Sciatic nerve (tissue), 2 donors: ENCODE measurements around the gene SLC4A3. TPM values are rescaled to one million over a fixed set of nuclear protein-coding genes. Genes with fewer than 3 reads are reported as not detected.

Experiments used
- ATAC-seq: fragments of 200-7000 bp; cut with Tn5 transposase; one replicate; pipeline ENCODE4 v1.9.1; 2020; ENCODE audit warnings: mild to moderate bottlenecking, moderate library complexity
- DNase-seq: peaks from one replicate; pipeline ENCODE4 v3.0.0-alpha.2; 2020; ENCODE audit warnings: low spot score
- intact Hi-C: fragments of 100-400 bp; cut with DNase I; formaldehyde crosslinking; loops from one replicate; pipeline ENCODE4 v1.14.2; 2022
- total RNA-seq: library from RNA; stranded (reverse); fragmentation: NEBNext Ultra II Directional; extraction: Animal tissue kit (Norgen Biotek cat#: 25700); gene quantifications from one replicate; pipeline ENCODE4 v1.2.1, GENCODE V29; 2021
- donor health status: DM: no; HTN: no; CAD: no.
- donor health status: DM: no; HTN: no; CAD: no.

Gene SLC4A3
- total RNA-seq, 1 donor from 2014 or later = 6.7 TPM

GRCh38 chr2:219689676-219690628, 62.5 kb downstream of the SLC4A3 start:
- DNase-seq (no peak), ATAC-seq (peak; percentile 57)
- intact Hi-C loops = no loop called here

GRCh38 chr2:219691571-219691970, 64.1 kb downstream of the SLC4A3 start:
- intact Hi-C loops = no loop called here
- no peak for DNase-seq

More at GRCh38 chr2:219691571-219691970, 64.1 kb downstream of the SLC4A3 start:
- ATAC-seq = no peak

Other genes with a start within 250 kb of the SLC4A3 start
- gene DNPEP, start 239.7 kb upstream of the SLC4A3 start, total RNA-seq = 41.8 TPM
- gene DES, start 209.3 kb upstream of the SLC4A3 start, total RNA-seq = 1.4 TPM
- gene SPEG, start 192.8 kb upstream of the SLC4A3 start, total RNA-seq = 7.2 TPM
- 25.9 TPM for gene GMPPA, start 128.7 kb upstream of the SLC4A3 start, total RNA-seq
- gene ASIC4, start 113.1 kb upstream of the SLC4A3 start, total RNA-seq = 0.31 TPM
- gene CHPF, start 83.8 kb upstream of the SLC4A3 start, total RNA-seq = 33.4 TPM
- 2.1 TPM for gene TMEM198, start 83.6 kb upstream of the SLC4A3 start, total RNA-seq
- gene OBSL1, start 56.1 kb upstream of the SLC4A3 start, total RNA-seq = 85.2 TPM
- 0.53 TPM for gene INHA, start 55.3 kb upstream of the SLC4A3 start, total RNA-seq
- 58.5 TPM for gene STK11IP, start 29.8 kb upstream of the SLC4A3 start, total RNA-seq